ENCODE results near the gene CLEC4G. TPM values are rescaled to one million over a fixed set of nuclear protein-coding genes. Genes with fewer than 3 reads are reported as not detected.
A peak's percentile ranks its signal among the peaks of the same experiment; 100 is the strongest.

CLEC4G gene
- total and polyA plus RNA-seq, 2 of the 8 experiments (the other 6 are each of a cell fraction or from before 2014, with no cell fraction given): 0.35 to 2.9 TPM

GRCh38 chr19:7679771-7680605 lies 51.9 kb downstream of the CLEC4G start:
- peaks cover 0 to 8% of the 10 kb centered on the region in 2 experiments for H4K20me1 ChIP-seq (replicated peaks in 1 of 2; ENCODE audit: control insufficient read depth in 1 of 2, insufficient read depth in 2 of 2, low read length in 2 of 2)
- H3K79me2 ChIP-seq (ENCODE audit: control insufficient read depth in 1 of 2, insufficient read depth in 2 of 2, low read length in 2 of 2): peaks cover 0 to 6% of the 10 kb centered on the region in 2 experiments; a peak in 1 of 4 replicates
- H3K79me1 ChIP-seq (ENCODE audit: low read depth, low read length): peaks cover 4% of the 10 kb centered on the region
- ChIA-PET CTCF (ENCODE audit: partially characterized antibody) (interaction anchor here (0.8 to 2.5 kb wide), 30 partner anchors 10 to 151 kb away, joined by 3 to 36 read pairs (median 6); partner anchors contain the start of genes CD209 and RETN), POLR2A (ENCODE audit: partially characterized antibody) (interaction anchor here (0.7 to 2.1 kb wide), 6 partner anchors 9 to 178 kb away, joined by 3 to 11 read pairs (median 4); no protein-coding TSS in a partner anchor)
- no peak overlapping the region for H3K9ac ChIP-seq (replicated peaks in 1 of 4; ENCODE audit: extremely low read depth in 1 of 4, low read depth in 3 of 4, low read length in 3 of 4)
- peaks cover 0 to 12% (median 6%) of the 10 kb centered on the region in 4 experiments; a peak in 4 of 8 replicates for H3K36me3 ChIP-seq (ENCODE audit: control insufficient read depth in 2 of 4, insufficient read depth in 4 of 4, low read length in 3 of 4)
- peak overlapping the region; percentile 80; the same call in 1 of the 2 replicates for H4K8ac ChIP-seq (ENCODE audit: extremely low read depth, insufficient read depth, low read length)
- DNase-seq (ENCODE audit: low read depth in 1 of 2, low spot score in 2 of 2): no peak
- FAIRE-seq: no peak
- H3K9me3 ChIP-seq (ENCODE audit: insufficient read depth in 2 of 2, low read depth in 1 of 2, low read length in 1 of 2): no peaks in the 10 kb centered on the region
- H2BK5ac ChIP-seq (ENCODE audit: low read depth, low read length): 0 out of 2 replicates have a peak overlapping the region, but pooled peaks have one; percentile 2
- 64% methylated on average over 22 of the region's 22 CpGs; no CpG with 5 or more reads in 1 of the 2 experiments for WGBS, 2 experiments (ENCODE audit: extremely low coverage in 1 of 2, insufficient coverage in 1 of 2, insufficient read length in 1 of 2, insufficient replicate concordance in 2 of 2, low coverage in 1 of 2, low lambda C conversion rate in 2 of 2, missing lambda C conversion rate in 1 of 2)
- peak overlapping the region; percentile 5; the same call in 1 of the 2 replicates for H2BK15ac ChIP-seq (ENCODE audit: low read length)
- H3K4me3 ChIP-seq (ENCODE audit: extremely low read depth in 1 of 4, insufficient read depth in 2 of 4, low read depth in 3 of 4, low read length in 4 of 4): peak overlapping the region in 2 of 4 experiments; percentile 7 to 98; a peak in 3 of 8 replicates
- H2BK120ac ChIP-seq (replicated peaks; ENCODE audit: low read depth, low read length): no peak overlapping the region
- peaks cover 4% of the 10 kb centered on the region; the same call in 1 of the 2 replicates for H3K23me2 ChIP-seq (ENCODE audit: low read depth, low read length)
- H3K14ac ChIP-seq (ENCODE audit: insufficient read length): no peak overlapping the region
- H4K5ac ChIP-seq (ENCODE audit: insufficient read length, low read depth, low read length): peak overlapping the region; percentile 51
- peaks cover 0 to 8% (median 3%) of the 10 kb centered on the region in 4 experiments; a peak in 2 of 7 replicates for H3K27me3 ChIP-seq (replicated peaks in 1 of 4; ENCODE audit: control insufficient read depth in 3 of 4, extremely low read depth in 1 of 4, insufficient read depth in 3 of 4, low read length in 3 of 4)
- peak overlapping the region; percentile 0 to 80; a peak in 3 of 4 replicates for H3K4me2 ChIP-seq (ENCODE audit: insufficient read depth in 1 of 2, low read depth in 2 of 2, low read length in 2 of 2)
- peak overlapping the region; percentile 92; the same call in 1 of the 2 replicates for H2AFZ ChIP-seq (ENCODE audit: low read length)
- no peak overlapping the region for H3K23ac ChIP-seq (ENCODE audit: insufficient read length)
- H2BK12ac ChIP-seq (ENCODE audit: low read depth, low read length): peak overlapping the region; percentile 4; the same call in 1 of the 2 replicates
- peak overlapping the region; percentile 76 for H3K4ac ChIP-seq (replicated peaks; ENCODE audit: insufficient read length, low read depth, low read length)
- no peak overlapping the region for H3K27ac ChIP-seq (ENCODE audit: low read depth, low read length)
- H2BK20ac ChIP-seq (ENCODE audit: low read length): no peak overlapping the region
- no peak overlapping the region for H3K56ac ChIP-seq (replicated peaks; ENCODE audit: insufficient read length, low read depth, low read length)
- H3K4me1 ChIP-seq (replicated peaks in 1 of 4; ENCODE audit: control insufficient read depth in 3 of 4, insufficient read depth in 4 of 4, low read length in 3 of 4): peaks cover 0 to 6% (median 4%) of the 10 kb centered on the region in 4 experiments; a peak in 5 of 7 replicates
- peak overlapping the region; percentile 71; the same call in 1 of the 2 replicates for H3K18ac ChIP-seq (ENCODE audit: extremely low read depth, low read length)
- TF ChIP-seq YY1 (IDR thresholded peaks at IDR 0.05; ENCODE audit: low read depth, low read length): no peak
- TF ChIP-seq ASH2L (IDR thresholded peaks at IDR 0.05; ENCODE audit: low read length): no peak
- peak; percentile 66 for TF ChIP-seq E2F6 (IDR thresholded peaks at IDR 0.05)
- TF ChIP-seq MAX (IDR thresholded peaks at IDR 0.05): peak; percentile 20; the same call in 1 of the 2 replicates
- no peak for TF ChIP-seq CEBPB (IDR thresholded peaks at IDR 0.05; ENCODE audit: low read depth, low read length)
- H4K91ac ChIP-seq (replicated peaks; ENCODE audit: insufficient read length, low read length): no peak overlapping the region
- H2AK5ac ChIP-seq (ENCODE audit: low read depth, low read length): no peak overlapping the region

All from H1 (cell line).